Neuron (in vitro differentiated cells): ENCODE measurements around the gene SPTA1.
"Not testable (repeated sequence)": the region's sequence is repeated elsewhere in the genome, so short reads cannot be mapped to it uniquely, and the experiment has no call there.

ENCODE experiments used
- H2AFZ ChIP-seq: one replicate; pipeline ENCODE4 v1.6.1; 2013; ENCODE audit warnings: low read depth, mild to moderate bottlenecking, inconsistent platforms, low read length, moderate library complexity
- H3K27me3 ChIP-seq: one replicate; pipeline ENCODE4 v1.6.1; 2013; ENCODE audit warnings: low read length; ENCODE audit not compliant: insufficient read depth
- H3K36me3 ChIP-seq: one replicate; pipeline ENCODE4 v1.6.1; 2013; ENCODE audit warnings: low read length; ENCODE audit not compliant: insufficient read depth
- H3K4me1 ChIP-seq: one replicate; pipeline ENCODE4 v1.6.1; 2013; ENCODE audit warnings: low read length; ENCODE audit not compliant: insufficient read depth
- H3K4me3 ChIP-seq: 2 replicates; pipeline ENCODE4 v1.5.1; 2013; ENCODE audit warnings: mild to moderate bottlenecking, low read length, moderate library complexity
- H3K9me3 ChIP-seq: one replicate; pipeline ENCODE4 v1.6.1; 2013; ENCODE audit warnings: low read length

SPTA1 gene

DNA sequence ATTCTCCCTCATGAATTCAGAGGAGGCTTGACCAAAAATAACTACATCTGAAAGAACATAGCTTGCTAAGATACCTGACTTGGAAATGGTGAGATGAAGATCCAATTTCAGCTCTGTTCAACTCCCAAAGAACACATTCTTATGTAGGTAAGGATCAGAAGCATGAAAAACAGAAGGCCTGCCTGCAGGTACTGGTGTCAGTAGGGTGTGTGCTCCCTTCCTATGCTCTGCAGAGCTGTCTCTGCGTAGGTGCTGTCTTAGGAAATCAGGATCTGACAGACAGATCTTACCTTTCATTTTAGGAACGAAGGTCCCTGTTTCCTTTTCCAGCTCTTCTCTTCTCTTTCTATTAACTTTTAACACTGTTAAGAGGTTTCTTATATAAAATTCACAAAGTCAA lies 19.6 kb upstream of the SPTA1 start:
- H2AFZ ChIP-seq: no peak overlapping the region
- no peaks in the 10 kb centered on the region for H3K4me1 ChIP-seq
- no peak overlapping the region for H3K4me3 ChIP-seq
- H3K36me3 ChIP-seq: no peaks in the 10 kb centered on the region
- no peaks in the 10 kb centered on the region for H3K27me3 ChIP-seq
- no peaks in the 10 kb centered on the region for H3K9me3 ChIP-seq

DNA sequence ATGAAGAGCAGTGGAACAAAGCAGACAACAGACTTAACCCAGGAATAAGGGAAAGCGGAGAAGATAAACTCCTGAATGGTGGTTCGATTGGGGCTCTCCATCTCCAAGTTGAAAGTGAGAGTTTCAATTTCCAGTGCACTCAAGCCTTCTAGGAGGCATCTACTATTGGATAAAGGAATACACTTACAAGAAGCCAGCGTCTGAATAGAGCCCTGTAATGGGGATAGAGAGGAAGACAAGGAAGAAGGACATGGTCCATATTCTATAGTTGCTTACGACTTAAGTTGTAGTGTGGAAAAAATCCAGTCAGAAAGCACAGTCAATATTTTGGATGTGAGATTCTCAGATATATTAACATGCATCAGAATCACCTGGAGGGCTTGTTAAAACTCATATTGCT lies 14.0 kb upstream of the SPTA1 start, which contains the start of gene OR6K2:
OR6K2 (minus strand) TSS at position 101 of the 400 bp plus-strand sequence; CDS start at position 101, 0 bp downstream.
- Histone ChIP-seq H3K4me1 (no peaks in the 10 kb centered on the region), H2AFZ (no peak within 1 kb of the TSS), H3K36me3 (no peaks in the 10 kb centered on the region), H3K27me3 (no peaks in the 10 kb centered on the region), H3K9me3 (no peaks in the 10 kb centered on the region), H3K4me3 (no peak within 1 kb of the TSS)

- no peak overlapping the region for H2AFZ ChIP-seq
- H3K36me3 ChIP-seq: no peaks in the 10 kb centered on the region
- H3K4me3 ChIP-seq: no peak overlapping the region
- H3K27me3 ChIP-seq: no peaks in the 10 kb centered on the region
- no peaks in the 10 kb centered on the region for H3K4me1 ChIP-seq
- H3K9me3 ChIP-seq: no peaks in the 10 kb centered on the region
Measured at GRCh38 chr1:158694596-158694995, 8.1 kb upstream of the SPTA1 start.

DNA sequence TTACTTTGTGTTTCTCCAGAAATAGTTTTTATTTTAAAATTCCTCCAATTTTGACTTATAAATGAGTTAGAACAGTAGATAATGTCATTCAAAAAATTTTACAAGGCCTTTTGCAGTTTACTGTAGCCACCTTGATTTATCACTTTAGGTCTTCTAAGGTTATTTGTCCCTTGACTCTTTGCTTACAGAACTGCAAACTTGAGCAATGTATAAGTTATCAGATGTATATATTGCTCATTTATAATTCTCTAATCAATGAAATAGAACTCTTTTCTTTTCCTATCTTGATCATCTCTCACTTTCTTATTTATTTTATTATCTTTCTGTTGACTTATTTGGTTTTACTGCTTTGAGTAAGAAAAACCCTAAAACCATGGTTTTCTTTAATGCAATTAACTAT lies 5.8 kb upstream of the SPTA1 start:
- Histone ChIP-seq H3K4me1 (no peaks in the 10 kb centered on the region), H3K36me3 (no peaks in the 10 kb centered on the region), H3K27me3 (no peaks in the 10 kb centered on the region), H3K4me3 (no peak overlapping the region), H3K9me3 (no peaks in the 10 kb centered on the region), H2AFZ (no peak overlapping the region)

DNA sequence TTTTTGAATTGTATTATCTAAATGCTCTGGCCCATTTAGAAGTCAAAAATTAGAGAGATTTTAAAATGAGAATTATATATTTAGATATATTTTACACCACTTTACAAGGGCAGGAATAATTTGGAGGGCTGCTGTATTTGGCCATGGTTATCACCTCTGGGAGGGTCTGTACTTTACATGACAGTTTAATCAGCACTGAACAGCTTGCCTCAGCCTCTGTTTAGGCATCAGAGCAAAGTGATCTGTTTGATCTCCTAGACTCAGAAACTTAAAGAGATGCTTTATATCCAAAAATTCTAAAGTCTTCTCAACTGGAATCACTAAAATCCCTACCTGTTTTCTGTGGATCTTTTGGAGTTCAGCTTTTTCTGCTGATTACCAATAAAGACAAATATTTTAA lies 5.4 kb upstream of the SPTA1 start:
- no peak overlapping the region for H2AFZ ChIP-seq
- no peaks in the 10 kb centered on the region for H3K27me3 ChIP-seq
- H3K4me1 ChIP-seq: no peaks in the 10 kb centered on the region
- no peaks in the 10 kb centered on the region for H3K36me3 ChIP-seq
- no peaks in the 10 kb centered on the region for H3K9me3 ChIP-seq
- no peak overlapping the region for H3K4me3 ChIP-seq

DNA sequence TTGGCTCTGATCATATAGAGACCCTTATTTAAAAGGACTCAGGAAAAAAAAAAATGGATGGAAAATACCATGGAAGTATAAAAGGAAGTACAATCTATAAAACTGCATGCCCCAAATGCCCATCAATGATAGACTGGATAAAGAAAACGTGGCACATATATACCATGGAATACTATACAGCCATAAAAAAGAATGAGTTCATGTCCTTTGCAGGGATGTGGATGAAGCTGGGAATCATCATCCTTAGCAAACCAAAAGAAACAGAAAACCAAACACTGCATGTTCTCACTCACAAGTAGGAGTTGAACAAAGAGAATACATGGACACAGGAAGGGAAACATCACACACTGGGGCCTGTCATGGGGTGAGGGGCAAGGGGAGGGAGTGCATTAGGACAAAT lies 4.6 kb upstream of the SPTA1 start:
- not testable (repeated sequence) for H3K36me3 ChIP-seq, H3K9me3 ChIP-seq, H3K4me1 ChIP-seq, H3K4me3 ChIP-seq, H3K27me3 ChIP-seq, H2AFZ ChIP-seq

DNA sequence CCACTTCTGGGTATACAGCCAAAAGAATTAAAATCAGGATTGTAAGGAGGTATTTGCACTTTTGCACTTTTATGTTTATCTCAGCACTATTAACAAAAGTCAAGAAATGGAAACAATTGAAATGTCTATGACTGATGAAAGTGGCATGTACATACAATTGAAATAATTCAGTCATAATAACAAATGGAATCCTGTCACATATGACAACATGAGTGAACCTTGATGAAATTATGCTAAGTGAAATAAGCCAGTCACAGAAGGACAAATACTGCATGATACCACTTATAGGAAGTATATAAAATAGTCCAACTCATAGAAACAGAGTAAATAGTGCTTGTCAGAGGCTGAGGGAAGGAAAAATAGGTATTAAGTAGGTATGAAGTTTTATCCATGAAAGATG lies 3.4 kb upstream of the SPTA1 start:
- peaks cover 4% of the 10 kb centered on the region for H3K27me3 ChIP-seq
- H3K36me3 ChIP-seq: no peaks in the 10 kb centered on the region
- H3K4me3 ChIP-seq: no peak overlapping the region
- H3K9me3 ChIP-seq: no peaks in the 10 kb centered on the region
- H2AFZ ChIP-seq: no peak overlapping the region
- no peaks in the 10 kb centered on the region for H3K4me1 ChIP-seq

DNA sequence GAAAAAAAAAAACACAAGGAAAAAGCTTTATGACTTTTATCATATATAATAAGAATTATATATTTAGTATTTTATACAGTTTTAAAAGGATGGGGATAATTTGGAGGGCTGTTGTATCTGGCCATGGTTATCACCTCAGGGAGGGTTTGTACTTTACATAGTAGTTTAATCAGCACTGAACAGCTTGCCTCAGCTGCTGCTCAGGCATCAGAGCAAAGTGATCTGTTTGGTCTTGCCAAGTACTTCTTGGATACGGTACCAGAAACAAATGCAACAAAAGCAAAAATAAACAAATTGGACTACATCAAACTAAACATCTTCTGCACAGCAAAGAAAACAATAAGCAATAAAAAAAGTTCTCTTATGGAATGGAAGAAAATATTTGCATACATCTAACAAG lies 2.6 kb upstream of the SPTA1 start:
- Histone ChIP-seq H3K9me3 (no peaks in the 10 kb centered on the region), H3K36me3 (no peaks in the 10 kb centered on the region), H3K27me3 (peaks cover 4% of the 10 kb centered on the region), H3K4me3 (no peak overlapping the region), H3K4me1 (no peaks in the 10 kb centered on the region), H2AFZ (no peak overlapping the region)

DNA sequence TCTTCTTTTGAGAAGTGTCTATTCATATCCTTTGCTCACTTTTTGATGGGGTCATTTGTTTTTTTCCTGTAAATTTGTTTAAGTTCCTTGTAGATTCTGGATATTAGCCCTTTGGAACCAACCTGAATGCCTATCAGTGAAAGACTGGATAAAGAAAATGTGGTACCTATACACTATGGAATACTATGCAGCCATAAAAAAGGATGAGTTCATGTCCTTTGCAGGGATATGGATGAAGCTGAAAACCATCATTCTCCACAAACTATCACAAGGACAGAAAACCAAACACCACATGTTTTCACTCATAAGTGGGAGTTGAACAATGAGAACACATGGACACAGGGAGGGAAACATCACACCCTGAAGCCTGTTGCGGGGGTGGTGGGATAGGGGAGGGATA lies 1.8 kb upstream of the SPTA1 start:
- not testable (repeated sequence) for H3K27me3 ChIP-seq, H2AFZ ChIP-seq, H3K36me3 ChIP-seq, H3K4me1 ChIP-seq, H3K4me3 ChIP-seq, H3K9me3 ChIP-seq

GRCh38 chr1:158687037-158687436 lies 522 bp upstream of the SPTA1 start:
- H3K36me3 ChIP-seq: no peaks in the 10 kb centered on the region
- H3K27me3 ChIP-seq: peaks cover 4% of the 10 kb centered on the region
- H3K4me3 ChIP-seq: no peak overlapping the region
- H2AFZ ChIP-seq: no peak overlapping the region
- H3K9me3 ChIP-seq: no peaks in the 10 kb centered on the region
- H3K4me1 ChIP-seq: no peaks in the 10 kb centered on the region

GRCh38 chr1:158685085-158685484 lies 1.4 kb downstream of the SPTA1 start:
- H3K36me3 ChIP-seq: no peaks in the 10 kb centered on the region
- no peaks in the 10 kb centered on the region for H3K9me3 ChIP-seq
- no peak overlapping the region for H3K4me3 ChIP-seq

GRCh38 chr1:158681606-158682005 lies 4.9 kb downstream of the SPTA1 start:
- Histone ChIP-seq H2AFZ (no peak overlapping the region), H3K36me3 (no peaks in the 10 kb centered on the region), H3K9me3 (no peaks in the 10 kb centered on the region), H3K4me3 (no peak overlapping the region), H3K4me1 (no peaks in the 10 kb centered on the region), H3K27me3 (peaks cover 6% of the 10 kb centered on the region)

More at GRCh38 chr1:158685085-158685484, 1.4 kb downstream of the SPTA1 start:
- Histone ChIP-seq H2AFZ (no peak overlapping the region), H3K4me1 (no peaks in the 10 kb centered on the region), H3K27me3 (peaks cover 6% of the 10 kb centered on the region)

GRCh38 chr1:158679289-158679688 lies 7.2 kb downstream of the SPTA1 start:
- no peaks in the 10 kb centered on the region for H3K9me3 ChIP-seq
- no peaks in the 10 kb centered on the region for H3K4me1 ChIP-seq
- H3K4me3 ChIP-seq: no peak overlapping the region
- H3K36me3 ChIP-seq: no peaks in the 10 kb centered on the region
- no peak overlapping the region for H2AFZ ChIP-seq
- peaks cover 3% of the 10 kb centered on the region for H3K27me3 ChIP-seq

GRCh38 chr1:158675563-158676323 lies 10.8 kb downstream of the SPTA1 start:
- H3K4me1 ChIP-seq: no peaks in the 10 kb centered on the region
- no peaks in the 10 kb centered on the region for H3K9me3 ChIP-seq
- H3K36me3 ChIP-seq: no peaks in the 10 kb centered on the region
- H2AFZ ChIP-seq: no peak overlapping the region
- no peaks in the 10 kb centered on the region for H3K27me3 ChIP-seq
- no peak overlapping the region for H3K4me3 ChIP-seq
